H1 (cell line): ENCODE data around the gene MAP4K4. TPM values are rescaled to one million over a fixed set of nuclear protein-coding genes. Genes with fewer than 3 reads are reported as not detected.

ENCODE experiments used
- CTCF ChIA-PET: fragments of 300-600 bp; sonication (Branson Sonifier 250); formaldehyde crosslinking; loops from one replicate; lab custom pipeline; 2021; ENCODE audit not compliant: partially characterized antibody; lab: Charles Lee
- POLR2A ChIA-PET: fragments of 300-600 bp; sonication (Branson Sonifier 250); formaldehyde crosslinking; loops from one replicate; lab custom pipeline; 2021; ENCODE audit warnings: inconsistent platforms; ENCODE audit not compliant: partially characterized antibody; lab: Charles Lee
- DNase-seq, 2 experiments: peaks; one replicate each; pipeline versions ENCODE4 v3.0.0 to v3.0.0-alpha.2; 2010 to 2022; ENCODE audit warnings: low spot score in 2 of 2, low read depth in 1 of 2, mixed read lengths in 1 of 2
- FAIRE-seq: peaks from 2 replicates; lab custom pipeline; 2011; peaks lifted over from hg19 to GRCh38; lab: Jason Lieb, UNC
- H2AFZ ChIP-seq: 2 replicates; pipeline ENCODE4 v1.8.1; 2012; ENCODE audit warnings: low read length, inconsistent platforms
- H2AK5ac ChIP-seq: 2 replicates; pipeline ENCODE4 v1.6.1; 2013; ENCODE audit warnings: low read depth, low read length
- H2BK120ac ChIP-seq: replicated peaks from 2 replicates; pipeline ENCODE3; 2013; ENCODE audit warnings: low read depth, low read length, inconsistent platforms
- H2BK12ac ChIP-seq: 2 replicates; pipeline ENCODE4 v1.6.1; 2013; ENCODE audit warnings: low read depth, low read length
- H2BK15ac ChIP-seq: 2 replicates; pipeline ENCODE4 v1.6.1; 2013; ENCODE audit warnings: low read length
- H2BK20ac ChIP-seq: 2 replicates; pipeline ENCODE4 v1.6.1; 2013; ENCODE audit warnings: low read length
- H2BK5ac ChIP-seq: 2 replicates; pipeline ENCODE4 v1.6.1; 2013; ENCODE audit warnings: low read depth, low read length
- H3K14ac ChIP-seq: 2 replicates; pipeline ENCODE4 v1.6.1; 2013; ENCODE audit warnings: inconsistent platforms; ENCODE audit not compliant: insufficient read length
- H3K18ac ChIP-seq: 2 replicates; pipeline ENCODE4 v1.6.1; 2013; ENCODE audit warnings: low read length; ENCODE audit errors: extremely low read depth
- H3K23ac ChIP-seq: 2 replicates; pipeline ENCODE4 v1.6.1; 2013; ENCODE audit warnings: inconsistent platforms; ENCODE audit not compliant: insufficient read length
- H3K23me2 ChIP-seq: 2 replicates; pipeline ENCODE4 v1.6.1; 2013; ENCODE audit warnings: low read depth, low read length
- H3K27ac ChIP-seq: 2 replicates; pipeline ENCODE4 v1.6.1; 2011; ENCODE audit warnings: low read depth, low read length, inconsistent platforms
- H3K27me3 ChIP-seq, 4 experiments: replicated peaks in 1 of 4; 1 replicate in 1 of 4; 2 replicates in 3 of 4; pipeline versions ENCODE4 v1.6.1 to v1.8.1; 2011 to 2013; ENCODE audit warnings: low read length in 3 of 4, mild to moderate bottlenecking in 3 of 4, inconsistent platforms in 2 of 4, mixed read lengths in 2 of 4, moderate library complexity in 1 of 4; ENCODE audit not compliant: control insufficient read depth in 3 of 4, insufficient read depth in 3 of 4; ENCODE audit errors: extremely low read depth in 1 of 4
- H3K36me3 ChIP-seq, 4 experiments: 2 replicates each; pipeline versions ENCODE4 v1.6.1 to v1.8.1; 2011 to 2013; ENCODE audit warnings: mild to moderate bottlenecking in 4 of 4, low read length in 3 of 4, moderate library complexity in 2 of 4, control low read depth in 1 of 4, inconsistent platforms in 1 of 4; ENCODE audit not compliant: insufficient read depth in 4 of 4, control insufficient read depth in 2 of 4
- H3K4ac ChIP-seq: replicated peaks from 2 replicates; pipeline ENCODE3; 2013; ENCODE audit warnings: low read length, low read depth, mixed read lengths, inconsistent platforms; ENCODE audit not compliant: insufficient read length
- H3K4me1 ChIP-seq, 4 experiments: replicated peaks in 1 of 4; 1 replicate in 1 of 4; 2 replicates in 3 of 4; pipeline versions ENCODE4 v1.6.1 to v1.8.1; 2011 to 2013; ENCODE audit warnings: low read length in 3 of 4, inconsistent platforms in 2 of 4, mixed read lengths in 1 of 4; ENCODE audit not compliant: insufficient read depth in 4 of 4, control insufficient read depth in 3 of 4
- H3K4me2 ChIP-seq, 2 experiments: 2 replicates each; pipeline versions ENCODE4 v1.6.1 to v1.8.1; 2011 to 2013; ENCODE audit warnings: low read depth in 2 of 2, low read length in 2 of 2, control low read depth in 1 of 2, inconsistent platforms in 1 of 2, mild to moderate bottlenecking in 1 of 2; ENCODE audit not compliant: insufficient read depth in 1 of 2
- H3K4me3 ChIP-seq, 4 experiments: fragments of 200-600, 300-600 bp in 1 of 4; sonication (generic), shearing (Covaris generic), sonication (Bioruptor Twin) in 1 of 4; 2 replicates each; pipeline versions ENCODE4 v1.5.1 to v1.8.1; 2011 to 2016; ENCODE audit warnings: low read length in 4 of 4, low read depth in 3 of 4, control low read depth in 2 of 4, inconsistent platforms in 2 of 4, mild to moderate bottlenecking in 2 of 4, mixed read lengths in 1 of 4, moderate library complexity in 1 of 4; ENCODE audit not compliant: insufficient read depth in 2 of 4; ENCODE audit errors: extremely low read depth in 1 of 4
- H3K56ac ChIP-seq: replicated peaks from 2 replicates; pipeline ENCODE3; 2013; ENCODE audit warnings: low read depth, mild to moderate bottlenecking, mixed read lengths, low read length, inconsistent platforms; ENCODE audit not compliant: insufficient read length
- H3K79me1 ChIP-seq: 2 replicates; pipeline ENCODE4 v1.6.1; 2013; ENCODE audit warnings: low read depth, low read length, control low read depth
- H3K79me2 ChIP-seq, 2 experiments: 2 replicates each; pipeline versions ENCODE4 v1.6.1 to v1.8.1; 2012 to 2013; ENCODE audit warnings: low read length in 2 of 2, mild to moderate bottlenecking in 2 of 2, inconsistent platforms in 1 of 2; ENCODE audit not compliant: insufficient read depth in 2 of 2, control insufficient read depth in 1 of 2
- H3K9ac ChIP-seq, 4 experiments: replicated peaks in 1 of 4; 1 replicate in 1 of 4; 2 replicates in 3 of 4; pipeline versions ENCODE4 v1.6.1 to v1.8.1; 2011 to 2013; ENCODE audit warnings: low read depth in 3 of 4, low read length in 3 of 4, control low read depth in 2 of 4, mild to moderate bottlenecking in 2 of 4, moderate library complexity in 2 of 4, inconsistent platforms in 1 of 4; ENCODE audit errors: extremely low read depth in 1 of 4
- H3K9me3 ChIP-seq, 2 experiments: 2 replicates each; pipeline versions ENCODE4 v1.6.1 to v1.8.1; 2012 to 2013; ENCODE audit warnings: mild to moderate bottlenecking in 2 of 2, moderate library complexity in 2 of 2, control low read depth in 1 of 2, inconsistent platforms in 1 of 2, low read depth in 1 of 2, low read length in 1 of 2, mixed read lengths in 1 of 2; ENCODE audit not compliant: insufficient read depth in 2 of 2
- H4K20me1 ChIP-seq, 2 experiments: replicated peaks in 1 of 2; 2 replicates each; pipeline versions ENCODE3 to v1.8.1; 2011 to 2013; ENCODE audit warnings: inconsistent platforms in 2 of 2, low read length in 2 of 2, mild to moderate bottlenecking in 1 of 2; ENCODE audit not compliant: insufficient read depth in 2 of 2, control insufficient read depth in 1 of 2
- H4K5ac ChIP-seq: 2 replicates; pipeline ENCODE4 v1.6.1; 2013; ENCODE audit warnings: low read length, low read depth, mixed read lengths, inconsistent platforms; ENCODE audit not compliant: insufficient read length
- H4K8ac ChIP-seq: 2 replicates; pipeline ENCODE4 v1.8.0; 2013; ENCODE audit warnings: mild to moderate bottlenecking, moderate library complexity, low read length, inconsistent platforms; ENCODE audit not compliant: insufficient read depth; ENCODE audit errors: extremely low read depth
- H4K91ac ChIP-seq: replicated peaks from 2 replicates; pipeline ENCODE3; 2013; ENCODE audit warnings: low read length, mixed read lengths, inconsistent platforms; ENCODE audit not compliant: insufficient read length
- BACH1 ChIP-seq: IDR thresholded peaks from 2 replicates; pipeline ENCODE4 v1.6.1; 2012; ENCODE audit warnings: low read length, improper control_type of control experiment
- WGBS, 2 experiments: shearing (Covaris generic) in 1 of 2; methylation state at CpG; one replicate each; pipeline versions ENCODE4 v1.1.6 to v1.1.7; 2013 to 2015; ENCODE audit warnings: low lambda C conversion rate in 2 of 2, mixed read lengths in 2 of 2, inconsistent platforms in 1 of 2, low coverage in 1 of 2, missing lambda C conversion rate in 1 of 2; ENCODE audit not compliant: insufficient replicate concordance in 2 of 2, insufficient coverage in 1 of 2, insufficient read length in 1 of 2; ENCODE audit errors: extremely low coverage in 1 of 2, missing lambda C conversion rate in 1 of 2; 5-methylcytosine and 5-hydroxymethylcytosine counted together
- polyA plus RNA-seq, 7 experiments: library from polyadenylated mRNA; depleted of rRNA in 3 of 7; stranded (reverse) in 5 of 7; unstranded in 2 of 7; fragments of >200 nt in 5 of 7; fragments of 200-250 nt in 2 of 7; gene quantifications; 1 replicate in 5 of 7; 2 replicates in 1 of 7; 4 replicates in 1 of 7; pipeline versions ENCODE4 v1.2.1 to v1.2.3, GENCODE V29; 2011 to 2013; ENCODE audit warnings: missing spikeins in 2 of 7, mixed read lengths in 2 of 7
- total RNA-seq: library from RNA; stranded (reverse); fragmentation: NEBNext Ultra II Directional; extraction: Animal tissue kit (Norgen Biotek cat#: 25700); gene quantifications from 2 replicates; pipeline ENCODE4 v1.2.1, GENCODE V29; 2021

The MAP4K4 gene
- total and polyA plus RNA-seq, 2 of the 8 experiments (the other 6 are each of a cell fraction or from before 2014, with no cell fraction given): 53.2 to 138 TPM

DNA sequence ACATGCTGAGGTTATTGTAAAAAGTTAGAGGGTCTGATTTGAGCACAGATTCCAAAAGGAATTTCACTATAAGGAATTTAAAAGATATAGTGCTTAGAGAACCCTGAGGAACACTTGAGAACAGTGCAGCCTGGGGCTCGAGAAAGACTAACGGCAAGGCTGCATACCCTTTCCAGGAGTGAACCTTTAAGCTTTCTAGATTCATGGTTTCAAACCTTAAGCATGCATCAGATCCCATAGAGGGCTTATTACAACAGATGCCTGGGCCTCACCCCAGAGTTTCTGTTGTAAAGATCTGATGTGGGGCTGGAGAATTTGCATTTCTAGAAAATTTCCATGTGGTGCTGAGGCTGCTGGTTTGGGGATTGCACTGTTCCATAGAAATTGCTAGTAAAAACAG, 203.7 kb downstream of the MAP4K4 start:
- peaks cover 0 to 3% (median 0%) of the 10 kb centered on the region in 4 experiments; a peak in 1 of 7 replicates for H3K4me1 ChIP-seq
- H3K23me2 ChIP-seq: no peaks in the 10 kb centered on the region
- no peak for FAIRE-seq
- no peak overlapping the region for H3K18ac ChIP-seq
- H3K4ac ChIP-seq: no peak overlapping the region
- no peak overlapping the region for H3K23ac ChIP-seq
- H3K4me3 ChIP-seq: no peak overlapping the region
- TF ChIP-seq BACH1: no peak
- H4K20me1 ChIP-seq: no peaks in the 10 kb centered on the region
- no peak overlapping the region for H4K5ac ChIP-seq
- H2BK5ac ChIP-seq: no peak overlapping the region
- 91% methylated on average over 2 of the region's 2 CpGs; no CpG with 5 or more reads in 1 of the 2 experiments for WGBS, 2 experiments
- H3K14ac ChIP-seq: no peak overlapping the region
- H2BK15ac ChIP-seq: no peak overlapping the region
- ChIA-PET POLR2A (no interaction called here), CTCF (interaction anchor here (0.9 kb wide), 1 partner anchor 17 kb away, joined by 4 read pairs; no protein-coding TSS in a partner anchor)
- H3K79me1 ChIP-seq: no peaks in the 10 kb centered on the region
- no peak overlapping the region for H4K91ac ChIP-seq
- H3K79me2 ChIP-seq: no peaks in the 10 kb centered on the region
- no peak overlapping the region for H4K8ac ChIP-seq
- H3K56ac ChIP-seq: no peak overlapping the region
- no peaks in the 10 kb centered on the region for H3K27me3 ChIP-seq
- no peak overlapping the region for H2BK20ac ChIP-seq
- H3K9ac ChIP-seq: no peak overlapping the region
- H3K27ac ChIP-seq: no peak overlapping the region
- peaks cover 7 to 13% of the 10 kb centered on the region in 2 experiments for H3K9me3 ChIP-seq
- H3K36me3 ChIP-seq: no peaks in the 10 kb centered on the region; a peak in 1 of 8 replicates
- no peak overlapping the region for H2BK12ac ChIP-seq
- no peak overlapping the region for H3K4me2 ChIP-seq
- no peak overlapping the region for H2AK5ac ChIP-seq
- no peak overlapping the region for H2BK120ac ChIP-seq
- H2AFZ ChIP-seq: no peak overlapping the region
- no peak for DNase-seq
